CD4-positive, alpha-beta T cell treated with Interleukin-15 for 4 hours (primary cell): ENCODE data around the gene NPIPB12.
"Not testable (repeated sequence)": the region's sequence is repeated elsewhere in the genome, so short reads cannot be mapped to it uniquely, and the experiment has no call there.

Source experiments
- DNase-seq: peaks from one replicate; pipeline ENCODE4 v3.0.0-alpha.2; 2020; ENCODE audit warnings: low spot score

Gene NPIPB12

GRCh38 chr16:29506308-29506707, at the start of gene NPIPB12:
TSS of gene NPIPB12 (minus strand) at chr16:29506408.
- DNase-seq, result not testable (repeated sequence)

- not testable (repeated sequence) for DNase-seq
Measured at GRCh38 chr16:29521520-29521919, 15.3 kb upstream of the NPIPB12 start.

GRCh38 chr16:29482276-29482675, 23.9 kb downstream of the NPIPB12 start:
- not testable (repeated sequence) for DNase-seq

GRCh38 chr16:29472065-29472464, 34.1 kb downstream of the NPIPB12 start:
- not testable (repeated sequence) for DNase-seq

GRCh38 chr16:29469660-29470059, 36.5 kb downstream of the NPIPB12 start:
- peak; percentile 77 for DNase-seq

GRCh38 chr16:29467654-29468366, 38.4 kb downstream of the NPIPB12 start:
- not testable (repeated sequence) for DNase-seq

DNA sequence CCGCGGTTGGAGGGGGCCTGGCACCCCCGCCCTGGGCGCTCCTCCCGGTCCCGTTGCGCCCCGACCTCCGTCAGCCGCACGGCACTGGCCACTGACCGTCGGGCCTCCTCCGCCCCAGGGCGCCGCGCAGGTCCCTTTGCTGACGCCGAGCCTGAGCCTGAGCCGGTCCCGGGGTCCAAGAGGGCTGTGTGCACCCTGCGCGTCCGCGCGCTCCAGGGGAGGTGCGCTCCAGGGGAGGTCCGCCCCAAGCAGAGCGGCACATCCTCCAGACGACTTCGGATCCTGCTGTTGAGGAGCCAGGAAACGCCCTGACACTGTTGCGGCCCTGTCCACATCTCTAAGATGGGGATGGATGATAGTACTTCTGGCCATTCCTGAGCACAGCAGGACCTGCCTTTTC, 39.3 kb downstream of the NPIPB12 start:
- DNase-seq, result not testable (repeated sequence)

DNA sequence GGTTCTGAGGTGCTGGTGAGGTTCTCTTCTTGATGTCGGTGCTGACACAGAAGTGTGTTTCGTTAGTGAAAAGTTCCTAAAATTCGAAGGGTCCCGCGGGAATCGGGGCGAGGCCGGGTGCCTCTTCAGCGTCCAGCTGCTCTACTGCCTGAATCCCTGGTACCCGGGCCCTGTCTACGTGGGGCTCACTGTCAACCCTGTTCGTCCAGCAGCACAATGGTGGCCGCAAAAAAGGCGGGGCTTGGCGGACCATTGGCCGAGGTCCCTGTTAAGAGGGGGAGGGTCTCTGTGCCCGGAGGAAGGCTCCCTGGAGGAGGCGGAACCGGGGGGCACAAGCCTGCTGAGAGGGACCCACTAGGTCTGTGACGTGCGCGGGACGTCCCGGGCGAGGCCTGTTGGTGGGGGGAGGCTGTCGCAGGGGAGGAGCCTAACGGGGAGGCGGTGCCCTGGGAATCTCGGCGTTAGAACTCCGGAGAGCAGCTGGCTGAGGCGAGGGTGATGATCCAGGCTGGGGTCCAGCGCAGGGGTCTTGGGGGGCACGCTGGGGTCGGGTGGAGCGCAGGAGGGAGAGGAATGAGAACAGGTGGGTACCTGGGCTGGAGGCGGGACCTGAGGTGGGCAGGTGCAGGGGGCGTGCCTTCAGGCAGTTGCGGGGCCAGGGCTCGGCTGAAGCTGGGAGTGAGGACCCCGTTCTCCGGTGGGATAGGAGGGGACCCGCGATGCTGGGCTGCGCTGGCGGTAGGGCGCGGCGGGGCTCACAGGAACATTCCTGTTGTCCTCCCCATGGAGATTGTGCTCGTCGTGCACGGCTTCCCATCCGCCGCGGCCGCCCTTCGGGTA, 40.0 kb downstream of the NPIPB12 start:
- DNase-seq, result not testable (repeated sequence)

DNA sequence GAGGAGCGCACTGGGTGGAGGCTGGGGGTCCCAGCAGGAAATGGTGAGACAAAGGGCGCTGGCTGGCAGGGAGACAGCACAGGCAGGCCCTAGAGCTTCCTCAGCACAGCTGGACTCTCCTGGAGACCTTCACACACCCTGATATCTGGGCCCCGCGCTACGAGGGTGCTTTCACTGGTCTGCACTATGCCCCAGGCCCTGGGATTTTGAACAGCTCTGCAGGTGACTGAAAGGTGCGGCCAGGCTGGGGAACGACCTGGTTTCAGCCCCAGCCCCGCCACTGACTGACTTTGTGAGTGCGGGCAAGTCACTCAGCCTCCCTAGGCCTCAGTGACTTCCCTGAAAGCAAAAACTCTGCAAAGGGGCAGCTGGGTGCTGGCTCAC, 45.6 kb downstream of the NPIPB12 start:
- not testable (repeated sequence) for DNase-seq

- DNase-seq, result not testable (repeated sequence)
Measured at GRCh38 chr16:29459706-29460646, 46.2 kb downstream of the NPIPB12 start, which contains the start of gene SULT1A4. TSS of gene SULT1A4 (plus strand) at chr16:29459913. CDS start at chr16:29461386, 1,473 bp downstream.

GRCh38 chr16:29457660-29458059, 48.5 kb downstream of the NPIPB12 start:
- DNase-seq, result not testable (repeated sequence)

GRCh38 chr16:29454828-29455227, 51.4 kb downstream of the NPIPB12 start:
- not testable (repeated sequence) for DNase-seq

GRCh38 chr16:29454269-29454668, 51.9 kb downstream of the NPIPB12 start, which contains the start of the genes BOLA2 and SLX1B:
TSS of gene BOLA2 (minus strand) at chr16:29454351. CDS start at chr16:29454253, 98 bp downstream.
TSS of gene SLX1B (plus strand) at chr16:29454533.
- not testable (repeated sequence) for DNase-seq

GRCh38 chr16:29453754-29454153, 52.5 kb downstream of the NPIPB12 start:
- DNase-seq, result not testable (repeated sequence)
